Mononuclear cell (primary cell): ENCODE measurements around the gene CXCR5. TPM values are rescaled to one million over a fixed set of nuclear protein-coding genes. Genes with fewer than 3 reads are reported as not detected.

Experiments used
- H3K27me3 ChIP-seq: 2 replicates; pipeline ENCODE4 v1.6.0; 2011; ENCODE audit warnings: low read length, control low read depth; ENCODE audit not compliant: insufficient read depth
- H3K4me1 ChIP-seq: 2 replicates; pipeline ENCODE4 v1.5.1; 2011; ENCODE audit warnings: mild to moderate bottlenecking, low read length, control low read depth; ENCODE audit not compliant: insufficient read depth
- H3K4me3 ChIP-seq: 2 replicates; pipeline ENCODE4 v1.5.1; 2011; ENCODE audit warnings: mild to moderate bottlenecking, low read length, moderate library complexity
- H3K9me3 ChIP-seq: 2 replicates; pipeline ENCODE4 v1.5.1; 2011; ENCODE audit warnings: low read depth, mild to moderate bottlenecking, control low read depth, low read length
- total RNA-seq: library from RNA; depleted of rRNA; stranded (reverse); fragments of >200 nt; gene quantifications from one replicate; pipeline ENCODE4 v1.2.3, GENCODE V29; 2012

CXCR5 gene
- total RNA-seq, 1 donor: 11.1 TPM

GRCh38 chr11:118938491-118939403, 55.1 kb downstream of the CXCR5 start:
- H3K4me3 ChIP-seq: no peak overlapping the region
- H3K9me3 ChIP-seq: no peaks in the 10 kb centered on the region
- peaks cover 16% of the 10 kb centered on the region for H3K4me1 ChIP-seq
- no peaks in the 10 kb centered on the region for H3K27me3 ChIP-seq

DNA sequence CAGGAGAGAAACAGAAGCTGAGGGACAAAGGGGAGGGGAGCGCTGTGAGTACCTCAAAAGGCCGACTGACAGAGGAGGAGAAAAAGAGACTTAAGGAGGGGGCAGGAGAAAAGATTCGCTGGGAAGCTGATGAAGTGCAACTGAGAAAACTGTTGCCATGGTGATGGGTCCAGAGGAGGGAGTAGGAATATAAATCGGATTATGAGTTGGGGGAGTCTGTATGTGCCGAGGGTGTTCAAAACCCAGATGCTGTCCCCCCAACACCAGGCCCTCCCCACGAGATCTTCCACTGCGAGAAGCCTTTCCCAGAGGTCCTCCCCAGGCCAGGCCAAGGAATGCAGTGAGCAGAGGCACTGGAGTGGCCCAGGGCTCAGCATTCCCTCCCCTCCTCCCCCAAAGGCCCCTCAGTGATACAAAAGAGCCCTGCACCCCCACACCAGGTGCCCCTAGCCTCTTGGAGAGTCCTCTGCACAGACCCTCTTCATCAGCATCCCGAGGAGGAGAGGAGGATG, 55.8 kb downstream of the CXCR5 start:
- Histone ChIP-seq H3K4me1 (peaks cover 16% of the 10 kb centered on the region), H3K9me3 (no peaks in the 10 kb centered on the region), H3K27me3 (no peaks in the 10 kb centered on the region), H3K4me3 (no peak overlapping the region)

DNA sequence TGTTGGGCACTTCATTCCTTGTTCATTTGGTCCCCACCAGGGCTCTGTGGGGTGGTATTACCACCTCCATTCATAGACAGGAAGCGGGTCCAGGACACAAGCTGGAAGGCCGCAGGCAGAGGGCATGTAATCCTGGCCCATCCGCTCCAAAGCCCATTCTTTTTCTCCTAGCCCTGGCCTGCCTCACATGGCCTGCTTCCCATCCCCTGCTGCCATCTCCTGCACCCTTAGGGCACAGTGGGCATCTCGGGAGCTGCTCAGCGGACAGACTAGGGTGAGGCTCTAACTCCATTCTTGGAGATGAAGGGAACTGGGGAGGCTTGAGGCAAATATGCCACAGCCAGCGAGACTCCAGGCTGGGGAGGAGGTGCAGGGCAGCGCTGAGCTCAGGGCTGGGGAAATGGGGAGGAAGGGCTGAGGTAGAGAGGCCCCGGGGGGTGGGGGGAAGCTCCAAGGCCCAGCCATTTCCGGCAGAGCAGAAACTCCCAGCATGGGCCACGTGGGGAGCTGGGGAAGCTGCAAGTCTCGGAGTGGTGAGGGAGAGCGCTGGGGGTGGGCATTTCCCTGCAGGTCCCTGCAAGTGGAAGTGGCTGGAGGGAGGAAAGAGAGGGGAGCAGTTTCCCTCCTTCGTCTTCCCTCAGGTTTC, 56.4 kb downstream of the CXCR5 start:
- Histone ChIP-seq H3K9me3 (no peaks in the 10 kb centered on the region), H3K4me1 (peaks cover 16% of the 10 kb centered on the region), H3K4me3 (no peak overlapping the region), H3K27me3 (no peaks in the 10 kb centered on the region)

DNA sequence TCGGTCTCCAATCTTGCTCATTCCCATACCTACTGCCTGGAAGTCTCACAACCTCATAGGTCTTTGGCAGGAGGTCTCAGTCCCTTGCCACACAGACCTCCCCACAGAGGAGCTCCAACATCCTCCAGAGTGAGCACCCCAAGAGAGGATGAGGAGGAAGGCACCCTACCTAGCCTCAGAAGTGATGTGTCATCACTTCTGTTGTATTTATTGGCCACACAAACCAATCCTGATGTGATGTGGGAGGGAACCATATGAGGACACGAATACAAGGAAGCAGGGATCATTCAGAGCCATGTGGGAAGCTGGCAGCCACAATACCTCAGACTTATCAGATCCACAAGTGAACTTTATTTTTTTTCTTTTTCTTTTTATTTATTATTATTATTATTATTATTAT, 63.4 kb downstream of the CXCR5 start:
- H3K4me1 ChIP-seq: no peaks in the 10 kb centered on the region
- no peak overlapping the region for H3K4me3 ChIP-seq
- H3K9me3 ChIP-seq: no peaks in the 10 kb centered on the region
- H3K27me3 ChIP-seq: no peaks in the 10 kb centered on the region

Other genes starting within 250 kb of the CXCR5 start
- not detected for gene TREH, start 204.2 kb upstream of the CXCR5 start, total RNA-seq
- gene DDX6, start 92.7 kb upstream of the CXCR5 start, total RNA-seq: 462 TPM
- 41.9 TPM for gene BCL9L, start 42.0 kb downstream of the CXCR5 start, total RNA-seq
- gene UPK2, start 72.4 kb downstream of the CXCR5 start, total RNA-seq: not detected
- gene FOXR1, start 87.9 kb downstream of the CXCR5 start, total RNA-seq: not detected
- 75.5 TPM for gene CENATAC, start 114.2 kb downstream of the CXCR5 start, total RNA-seq
- gene RPS25, start 134.5 kb downstream of the CXCR5 start, total RNA-seq: 4,016 TPM
- gene TRAPPC4, start 134.9 kb downstream of the CXCR5 start, total RNA-seq: 54.5 TPM
- 2.4 TPM for gene SLC37A4, start 147.0 kb downstream of the CXCR5 start, total RNA-seq
- 38.9 TPM for gene HYOU1, start 173.3 kb downstream of the CXCR5 start, total RNA-seq
- 34.7 TPM for gene VPS11, start 183.9 kb downstream of the CXCR5 start, total RNA-seq
- 2.7 TPM for gene HMBS, start 201.0 kb downstream of the CXCR5 start, total RNA-seq
- 6.7 TPM for gene DPAGT1, start 218.0 kb downstream of the CXCR5 start, total RNA-seq
- 7.5 TPM for gene C2CD2L, start 223.5 kb downstream of the CXCR5 start, total RNA-seq
- 9.1 TPM for gene HINFP, start 237.7 kb downstream of the CXCR5 start, total RNA-seq